Upper lobe of right lung (tissue), 1 donor: ENCODE measurements around the gene DIMT1. TPM values are rescaled to one million over a fixed set of nuclear protein-coding genes. Genes with fewer than 3 reads are reported as not detected.

Experiments used
- ATAC-seq: fragments of 200-7000 bp; cut with Tn5 transposase; one replicate; pipeline ENCODE4 v1.9.1; 2020; ENCODE audit warnings: mild to moderate bottlenecking, moderate library complexity
- DNase-seq: peaks from one replicate; pipeline ENCODE4 v3.0.0-alpha.2; 2020
- H3K27ac ChIP-seq: fragments of 200-600 bp; one replicate; pipeline ENCODE4 v1.8.0; 2022
- H3K27me3 ChIP-seq: fragments of 200-600 bp; one replicate; pipeline ENCODE4 v1.8.0; 2022; ENCODE audit warnings: mild to moderate bottlenecking
- H3K36me3 ChIP-seq: fragments of 200-600 bp; one replicate; pipeline ENCODE4 v1.8.0; 2022
- H3K4me1 ChIP-seq: fragments of 200-600 bp; one replicate; pipeline ENCODE4 v1.8.0; 2022
- H3K4me3 ChIP-seq: fragments of 200-600 bp; one replicate; pipeline ENCODE4 v1.8.0; 2022; ENCODE audit warnings: mild to moderate bottlenecking
- H3K9me3 ChIP-seq: fragments of 200-600 bp; one replicate; pipeline ENCODE4 v1.8.0; 2022
- intact Hi-C: fragments of 100-400 bp; cut with DNase I; formaldehyde crosslinking; loops from one replicate; pipeline ENCODE4 v1.11.0; 2022
- total RNA-seq: library from RNA; stranded (reverse); fragmentation: NEBNext Ultra II Directional; extraction: Animal tissue kit (Norgen Biotek cat#: 25700); gene quantifications from one replicate; pipeline ENCODE4 v1.2.1, GENCODE V29; 2021
- TF ChIP-seq, protein P1 (sequence below): fragments of 200-600 bp; IDR thresholded peaks from one replicate; pipeline ENCODE4 v1.8.0; 2022; ENCODE audit warnings: antibody characterized with exemption
- donor health status: DM: no; HTN: yes; CAD: no; lungs with severe emphysema.

Gene DIMT1
- total RNA-seq, 1 donor from 2014 or later: 20.9 TPM

DNA sequence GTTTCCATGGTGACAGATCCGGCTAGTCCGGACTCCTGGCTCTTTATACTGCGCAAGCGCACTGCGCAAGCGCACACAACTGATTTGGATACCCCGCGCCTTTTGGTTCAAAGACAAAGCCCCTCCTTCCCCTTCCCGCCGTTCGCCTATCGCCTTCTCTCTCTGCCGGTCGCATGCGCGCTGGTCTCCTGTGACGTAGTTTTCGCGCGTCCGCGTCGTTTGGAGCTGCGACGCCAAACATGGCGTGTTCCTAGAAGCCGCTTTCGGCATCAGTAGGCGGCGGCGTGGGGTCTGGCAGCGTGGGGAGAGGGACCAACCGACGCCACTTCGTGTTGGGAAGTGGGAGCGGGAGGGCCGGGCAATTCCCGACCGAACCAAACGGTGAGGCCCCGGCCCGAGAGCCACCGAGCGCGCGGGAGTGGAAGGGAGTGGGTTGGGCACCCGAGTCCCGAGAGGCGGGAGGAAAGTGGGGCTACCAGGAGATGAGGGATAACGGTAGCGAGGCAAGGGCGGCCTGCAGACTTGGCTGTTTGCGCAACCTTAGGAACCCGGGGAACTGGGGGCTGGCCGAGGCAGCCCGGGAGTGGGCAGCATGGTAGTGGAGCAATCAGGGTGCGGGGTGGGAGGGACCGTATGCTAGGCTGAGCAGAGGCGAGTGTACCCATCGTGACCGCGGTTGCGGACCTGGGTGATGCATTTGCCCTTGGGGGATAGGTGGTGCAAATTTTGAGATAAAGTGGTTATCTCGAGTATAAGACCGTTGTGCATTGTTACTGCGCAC is 9.0 kb upstream of the DIMT1 start, which contains the start of gene IPO11:
Gene IPO11, plus strand, starts transcription at position 215 of the 781 bp plus-strand sequence. CDS start 24,517 bp downstream, outside the sequence.
- Histone ChIP-seq H3K36me3 (no peaks in the 10 kb centered on the region), H3K27me3 (no peaks in the 10 kb centered on the region), H3K4me3 (peak within 1 kb of the TSS; percentile 81), H3K4me1 (peaks cover 15% of the 10 kb centered on the region), H3K27ac (peak within 1 kb of the TSS; percentile 79), H3K9me3 (no peaks in the 10 kb centered on the region)
- DNase-seq (peak; percentile 99), ATAC-seq (peak; percentile 100)
- TF ChIP-seq, protein P1, sequence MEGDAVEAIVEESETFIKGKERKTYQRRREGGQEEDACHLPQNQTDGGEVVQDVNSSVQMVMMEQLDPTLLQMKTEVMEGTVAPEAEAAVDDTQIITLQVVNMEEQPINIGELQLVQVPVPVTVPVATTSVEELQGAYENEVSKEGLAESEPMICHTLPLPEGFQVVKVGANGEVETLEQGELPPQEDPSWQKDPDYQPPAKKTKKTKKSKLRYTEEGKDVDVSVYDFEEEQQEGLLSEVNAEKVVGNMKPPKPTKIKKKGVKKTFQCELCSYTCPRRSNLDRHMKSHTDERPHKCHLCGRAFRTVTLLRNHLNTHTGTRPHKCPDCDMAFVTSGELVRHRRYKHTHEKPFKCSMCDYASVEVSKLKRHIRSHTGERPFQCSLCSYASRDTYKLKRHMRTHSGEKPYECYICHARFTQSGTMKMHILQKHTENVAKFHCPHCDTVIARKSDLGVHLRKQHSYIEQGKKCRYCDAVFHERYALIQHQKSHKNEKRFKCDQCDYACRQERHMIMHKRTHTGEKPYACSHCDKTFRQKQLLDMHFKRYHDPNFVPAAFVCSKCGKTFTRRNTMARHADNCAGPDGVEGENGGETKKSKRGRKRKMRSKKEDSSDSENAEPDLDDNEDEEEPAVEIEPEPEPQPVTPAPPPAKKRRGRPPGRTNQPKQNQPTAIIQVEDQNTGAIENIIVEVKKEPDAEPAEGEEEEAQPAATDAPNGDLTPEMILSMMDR: no peak
- intact Hi-C loops: no loop called here

DNA sequence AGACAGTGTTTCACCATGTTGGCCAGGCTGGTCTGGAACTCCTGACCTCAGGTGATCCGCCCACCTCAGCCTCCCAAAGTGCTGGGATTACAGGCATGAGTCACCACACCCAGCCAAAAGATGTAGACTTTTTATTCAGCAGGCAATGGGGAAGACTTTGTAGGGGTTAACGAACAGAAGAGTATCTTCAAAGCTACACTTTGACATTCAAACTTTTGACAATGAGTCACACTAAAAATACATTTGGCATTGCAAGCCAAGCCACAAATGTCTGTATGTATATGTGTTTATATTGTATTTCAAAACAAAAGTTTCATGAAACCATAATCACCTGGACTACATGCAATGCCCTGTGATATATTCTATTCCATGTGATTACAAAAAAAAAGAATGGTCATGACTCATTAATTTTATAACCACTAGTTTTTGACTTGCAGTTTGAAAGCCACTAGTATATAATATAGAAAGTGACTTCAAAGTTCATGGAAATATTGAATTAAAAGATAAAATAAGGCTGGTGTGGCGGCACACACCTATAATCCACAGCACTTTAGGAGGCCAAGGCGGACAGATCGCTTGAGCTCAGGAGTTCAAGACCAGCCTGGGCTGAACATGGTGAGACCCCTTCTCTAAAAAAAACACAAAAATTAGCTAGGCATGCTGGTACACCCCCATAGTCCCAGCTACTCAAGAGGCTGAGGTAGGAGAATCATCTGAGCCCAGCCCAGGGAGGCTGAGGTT is 8.3 kb downstream of the DIMT1 start:
- H3K27me3 ChIP-seq: no peaks in the 10 kb centered on the region
- DNase-seq (no peak), ATAC-seq (no peak)
- H3K36me3 ChIP-seq: peaks cover 93% of the 10 kb centered on the region
- H3K4me3 ChIP-seq: no peak overlapping the region
- intact Hi-C loops: no loop called here
- no peaks in the 10 kb centered on the region for H3K9me3 ChIP-seq
- no peak overlapping the region for H3K27ac ChIP-seq
- H3K4me1 ChIP-seq: no peaks in the 10 kb centered on the region
- TF ChIP-seq, protein P1: no peak

DNA sequence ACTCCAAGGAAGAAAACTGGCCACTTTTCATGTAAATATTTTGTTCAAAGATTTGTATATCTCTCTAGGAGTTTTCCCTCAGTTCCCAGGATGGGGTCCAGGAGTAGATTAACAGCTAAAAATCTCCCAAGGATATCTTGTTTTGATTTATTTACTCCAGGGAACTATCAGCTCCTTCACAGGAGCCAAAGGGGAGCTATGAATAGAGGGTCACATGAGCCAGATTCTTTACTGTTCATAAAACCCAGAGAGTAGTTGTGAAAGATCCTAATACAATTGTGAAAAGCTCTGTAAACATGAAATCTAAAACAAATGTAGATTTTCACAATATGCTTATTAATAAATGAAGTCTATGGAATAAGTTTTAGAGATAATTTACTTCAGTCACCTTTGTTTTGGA is 16.9 kb downstream of the DIMT1 start:
- intact Hi-C loops: no loop called here
- no peak overlapping the region for H3K4me3 ChIP-seq
- H3K27ac ChIP-seq: no peak overlapping the region
- no peaks in the 10 kb centered on the region for H3K9me3 ChIP-seq
- ATAC-seq (no peak), DNase-seq (no peak)
- H3K4me1 ChIP-seq: no peaks in the 10 kb centered on the region
- TF ChIP-seq, protein P1: no peak
- no peaks in the 10 kb centered on the region for H3K27me3 ChIP-seq
- peaks cover 85% of the 10 kb centered on the region for H3K36me3 ChIP-seq

DNA sequence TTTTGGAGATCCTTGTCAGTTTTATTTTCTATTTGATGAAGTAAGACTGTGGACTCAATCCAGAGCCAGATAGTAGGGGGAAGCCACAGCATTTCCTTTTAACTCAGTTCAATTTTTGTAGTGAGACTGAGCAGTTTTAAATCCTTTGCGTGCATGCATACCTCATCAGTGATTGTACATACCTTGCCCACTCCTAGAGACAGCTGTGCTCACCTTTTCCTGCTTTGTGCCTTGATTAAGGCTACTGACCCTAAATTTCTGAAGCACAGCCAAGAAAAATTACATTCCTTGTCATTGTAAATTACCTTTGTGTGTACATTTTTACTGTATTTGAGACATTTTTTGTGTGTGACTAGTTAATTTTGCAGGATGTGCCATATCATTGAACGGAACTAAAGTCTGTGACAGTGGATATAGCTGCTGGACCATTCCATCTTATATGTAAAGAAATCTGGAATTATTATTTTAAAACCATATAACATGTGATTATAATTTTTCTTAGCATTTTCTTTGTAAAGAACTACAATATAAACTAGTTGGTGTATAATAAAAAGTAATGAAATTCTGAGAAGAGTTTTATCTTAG is 17.8 kb downstream of the DIMT1 start:
- no peak for ATAC-seq
- Histone ChIP-seq H3K9me3 (no peaks in the 10 kb centered on the region), H3K4me1 (no peaks in the 10 kb centered on the region), H3K4me3 (no peak overlapping the region), H3K36me3 (peaks cover 85% of the 10 kb centered on the region), H3K27ac (no peak overlapping the region), H3K27me3 (no peaks in the 10 kb centered on the region)
- intact Hi-C loops: no loop called here
- TF ChIP-seq, protein P1: no peak
- DNase-seq: no peak

DNA sequence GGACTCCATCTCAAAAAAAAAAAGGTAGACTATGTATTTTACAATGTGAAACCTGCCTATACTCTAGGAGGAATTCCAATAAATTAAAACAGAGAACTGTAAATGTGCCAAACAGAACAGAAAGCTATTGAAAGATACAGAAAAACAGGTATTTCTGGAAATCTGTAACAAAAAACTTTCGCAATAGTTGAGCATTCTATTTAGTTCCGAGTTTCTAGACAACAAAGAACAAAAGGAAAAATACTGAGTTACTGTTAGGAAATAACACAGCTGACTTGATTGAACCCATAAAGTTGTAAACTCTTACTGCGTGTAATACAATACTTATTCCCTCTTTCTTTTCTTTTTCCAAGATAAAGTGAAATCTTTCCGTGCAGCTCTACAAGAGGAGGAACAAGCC is 18.6 kb downstream of the DIMT1 start:
- intact Hi-C loops: no loop called here
- DNase-seq: no peak
- Histone ChIP-seq H3K4me1 (no peaks in the 10 kb centered on the region), H3K4me3 (no peak overlapping the region), H3K36me3 (peaks cover 85% of the 10 kb centered on the region), H3K27ac (no peak overlapping the region), H3K9me3 (no peaks in the 10 kb centered on the region), H3K27me3 (no peaks in the 10 kb centered on the region)
- ATAC-seq: no peak
- TF ChIP-seq, protein P1: no peak
